Activated effector memory CD4-positive, alpha-beta T cell treated with anti-CD3 and anti-CD28 coated beads, Interleukin-2, amount 50 U/mL, for 16 hours (primary cell): ENCODE measurements around the gene ARSB.
"Not testable (repeated sequence)": the region's sequence is repeated elsewhere in the genome, so short reads cannot be mapped to it uniquely, and the experiment has no call there.

Experiments
- DNase-seq: peaks from one replicate; pipeline ENCODE4 v3.0.0-alpha.2; 2020

ARSB gene

GRCh38 chr5:78930721-78931120 is 54.4 kb downstream of the ARSB start:
- no peak for DNase-seq

- no peak for DNase-seq
Measured at GRCh38 chr5:78929833-78930232, 55.3 kb downstream of the ARSB start.

GRCh38 chr5:78927657-78928282 is 57.3 kb downstream of the ARSB start:
- DNase-seq = no peak

- DNase-seq = no peak
Measured at GRCh38 chr5:78926252-78926651, 58.9 kb downstream of the ARSB start.

GRCh38 chr5:78925129-78925876 is 59.8 kb downstream of the ARSB start:
- DNase-seq = no peak

GRCh38 chr5:78923622-78923970 is 61.5 kb downstream of the ARSB start:
- no peak for DNase-seq

GRCh38 chr5:78922879-78923621 is 62.1 kb downstream of the ARSB start:
- DNase-seq = no peak

GRCh38 chr5:78920604-78921003 is 64.5 kb downstream of the ARSB start:
- DNase-seq = no peak

- no peak for DNase-seq
Measured at GRCh38 chr5:78919796-78920195, 65.3 kb downstream of the ARSB start.

- no peak for DNase-seq
Measured at GRCh38 chr5:78916044-78916443, 69.1 kb downstream of the ARSB start.

GRCh38 chr5:78915170-78915569 is 69.9 kb downstream of the ARSB start:
- DNase-seq = no peak

- DNase-seq = no peak
Measured at GRCh38 chr5:78912811-78913210, 72.3 kb downstream of the ARSB start.

GRCh38 chr5:78912085-78912771 is 72.9 kb downstream of the ARSB start:
- DNase-seq = no peak

- not testable (repeated sequence) for DNase-seq
Measured at GRCh38 chr5:78909224-78909983, 75.7 kb downstream of the ARSB start.

GRCh38 chr5:78908173-78909061 is 76.7 kb downstream of the ARSB start:
- no peak for DNase-seq

GRCh38 chr5:78907255-78907891 is 77.7 kb downstream of the ARSB start:
- DNase-seq = no peak

- DNase-seq = no peak
Measured at GRCh38 chr5:78905084-78905938, 79.8 kb downstream of the ARSB start.

GRCh38 chr5:78903861-78904260 is 81.2 kb downstream of the ARSB start:
- no peak for DNase-seq

- DNase-seq = no peak
Measured at GRCh38 chr5:78903353-78903752, 81.8 kb downstream of the ARSB start.

- DNase-seq = no peak
Measured at GRCh38 chr5:78899922-78900362, 85.2 kb downstream of the ARSB start.
